Testis (tissue), 2 donors: ENCODE data around the gene L3MBTL4.
"Not testable (repeated sequence)": the region's sequence is repeated elsewhere in the genome, so short reads cannot be mapped to it uniquely, and the experiment has no call there.

Source experiments
- POLR2A ChIP-seq: fragments of 450-650 bp; IDR thresholded peaks from one replicate; pipeline ENCODE4 v1.6.1; 2017; ENCODE audit warnings: antibody characterized with exemption, mild to moderate bottlenecking, moderate library complexity
- TF ChIP-seq, protein P1 (sequence below), 3 experiments: fragments of 450-650 bp in 2 of 3; fragments of 200-600 bp in 1 of 3; sonication (generic) in 1 of 3; IDR thresholded peaks; one replicate each; pipeline ENCODE4 v1.5.1; 2016 to 2019; ENCODE audit warnings: antibody characterized with exemption in 3 of 3, mild to moderate bottlenecking in 2 of 3, moderate library complexity in 1 of 3

DNA sequence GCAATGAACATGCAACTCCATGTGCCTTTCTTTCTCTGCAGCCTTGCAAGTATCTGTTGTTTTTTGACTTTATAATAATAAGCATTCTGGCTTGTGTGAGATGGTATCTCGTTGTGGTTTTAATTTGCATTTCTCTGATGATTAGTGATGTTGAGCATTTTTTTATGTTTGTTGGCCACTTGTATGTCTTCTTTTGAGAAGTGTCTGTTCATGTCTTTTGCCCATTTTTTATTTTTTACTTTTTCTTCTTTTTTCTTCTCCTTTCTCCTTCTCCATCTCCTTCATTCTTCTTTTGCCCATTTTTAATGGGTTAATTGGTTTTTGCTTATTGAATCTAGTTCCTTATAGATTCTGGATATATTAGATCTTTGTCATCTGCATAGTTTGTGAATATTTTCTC lies 155.4 kb downstream of the L3MBTL4 start:
- TF ChIP-seq, protein P1, sequence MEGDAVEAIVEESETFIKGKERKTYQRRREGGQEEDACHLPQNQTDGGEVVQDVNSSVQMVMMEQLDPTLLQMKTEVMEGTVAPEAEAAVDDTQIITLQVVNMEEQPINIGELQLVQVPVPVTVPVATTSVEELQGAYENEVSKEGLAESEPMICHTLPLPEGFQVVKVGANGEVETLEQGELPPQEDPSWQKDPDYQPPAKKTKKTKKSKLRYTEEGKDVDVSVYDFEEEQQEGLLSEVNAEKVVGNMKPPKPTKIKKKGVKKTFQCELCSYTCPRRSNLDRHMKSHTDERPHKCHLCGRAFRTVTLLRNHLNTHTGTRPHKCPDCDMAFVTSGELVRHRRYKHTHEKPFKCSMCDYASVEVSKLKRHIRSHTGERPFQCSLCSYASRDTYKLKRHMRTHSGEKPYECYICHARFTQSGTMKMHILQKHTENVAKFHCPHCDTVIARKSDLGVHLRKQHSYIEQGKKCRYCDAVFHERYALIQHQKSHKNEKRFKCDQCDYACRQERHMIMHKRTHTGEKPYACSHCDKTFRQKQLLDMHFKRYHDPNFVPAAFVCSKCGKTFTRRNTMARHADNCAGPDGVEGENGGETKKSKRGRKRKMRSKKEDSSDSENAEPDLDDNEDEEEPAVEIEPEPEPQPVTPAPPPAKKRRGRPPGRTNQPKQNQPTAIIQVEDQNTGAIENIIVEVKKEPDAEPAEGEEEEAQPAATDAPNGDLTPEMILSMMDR (IDR thresholded peaks at IDR 0.05): not testable (repeated sequence)
- not testable (repeated sequence) for TF ChIP-seq POLR2A
